Vagina (tissue), 2 donors: ENCODE results near the gene SLF2. TPM values are rescaled to one million over a fixed set of nuclear protein-coding genes. Genes with fewer than 3 reads are reported as not detected.

Experiments used
- DNase-seq, 2 donors: peaks; one replicate each; pipeline ENCODE4 v3.0.0-alpha.2; 2017; ENCODE audit errors: extremely low spot score in 2 of 2
- H3K27ac ChIP-seq: fragments of 200-600 bp; sonication (generic); one replicate; pipeline ENCODE4 v1.5.1; 2019
- H3K27me3 ChIP-seq: fragments of 200-600 bp; sonication (generic); one replicate; pipeline ENCODE4 v1.5.1; 2019
- H3K36me3 ChIP-seq, 2 donors: fragments of 200-600 bp; sonication (generic); one replicate each; pipeline ENCODE4 v1.5.1; 2017 to 2019
- H3K4me1 ChIP-seq: fragments of 200-600 bp; sonication (generic); one replicate; pipeline ENCODE4 v1.5.1; 2019
- H3K4me3 ChIP-seq, 2 donors: fragments of 200-600 bp; sonication (generic); 1 replicate in 1 of 2; 2 replicates in 1 of 2; pipeline ENCODE4 v1.5.1; 2016 to 2019
- H3K9me3 ChIP-seq: fragments of 200-600 bp; sonication (generic); one replicate; pipeline ENCODE4 v1.5.1; 2019
- POLR2A ChIP-seq, 2 donors: fragments of 450-650 bp; IDR thresholded peaks; one replicate each; pipeline ENCODE4 v1.6.1; 2017; ENCODE audit warnings: antibody characterized with exemption in 2 of 2, mild to moderate bottlenecking in 2 of 2, moderate library complexity in 2 of 2
- POLR2AphosphoS5 ChIP-seq, 2 donors: sonication (generic); formaldehyde crosslinking; IDR thresholded peaks; one replicate each; pipeline ENCODE4 v1.9.0; 2017; ENCODE audit warnings: antibody characterized with exemption in 2 of 2, mild to moderate bottlenecking in 2 of 2, low read depth in 1 of 2; ENCODE audit not compliant: insufficient read depth in 1 of 2
- intact Hi-C: fragments of 100-400 bp; cut with DNase I; formaldehyde crosslinking; loops from one replicate; pipeline ENCODE4 v1.15.1; 2023
- total RNA-seq: library from RNA; depleted of rRNA; stranded (reverse); fragments of >200 nt; gene quantifications from one replicate; pipeline ENCODE4 v1.2.3, GENCODE V29; 2016
- TF ChIP-seq, protein P1 (sequence below), 3 experiments: fragments of 450-650 bp in 2 of 3; fragments of 200-600 bp in 1 of 3; sonication (generic) in 1 of 3; IDR thresholded peaks; one replicate each; pipeline ENCODE4 v1.5.1; 2017 to 2019; ENCODE audit warnings: antibody characterized with exemption in 3 of 3, mild to moderate bottlenecking in 2 of 3, moderate library complexity in 2 of 3

Gene SLF2
- total RNA-seq, 1 donor from 2014 or later = 26.8 TPM

DNA sequence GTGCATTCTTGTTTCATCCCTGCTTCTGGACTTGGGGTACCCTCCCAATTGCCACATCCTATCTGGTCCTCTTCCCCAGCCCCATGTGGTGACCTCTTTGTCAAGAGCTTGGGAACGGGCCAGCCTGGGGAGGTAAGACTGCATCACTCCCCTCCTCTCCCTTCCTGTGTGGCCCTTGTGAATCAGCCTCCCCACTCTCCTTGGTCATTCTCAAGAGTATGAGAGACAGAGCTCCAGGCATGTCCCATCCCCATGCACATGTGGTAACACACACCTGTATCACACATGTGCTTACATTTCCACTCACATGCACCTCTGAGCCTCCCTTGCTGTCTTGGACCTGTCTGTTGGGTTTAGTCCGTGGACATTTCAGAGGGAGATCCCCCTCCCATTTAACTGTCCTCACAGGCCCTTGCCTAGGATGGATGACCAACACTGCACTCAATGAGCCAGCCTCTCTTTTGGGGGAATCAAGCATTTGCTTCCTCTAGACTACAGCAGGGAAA is 72.0 kb downstream of the SLF2 start:
- Histone ChIP-seq H3K9me3 (no peaks in the 10 kb centered on the region), H3K27me3 (no peaks in the 10 kb centered on the region), H3K4me3 (no peak overlapping the region), H3K27ac (no peak overlapping the region), H3K4me1 (peaks cover 37% of the 10 kb centered on the region), H3K36me3 (peaks cover 0 to 16% of the 10 kb centered on the region in 2 donors)
- no peak for DNase-seq
- TF ChIP-seq POLR2A (IDR thresholded peaks at IDR 0.05) (no peak), POLR2AphosphoS5 (IDR thresholded peaks at IDR 0.05; ENCODE audit: insufficient read depth in 1 of 2, low read depth in 1 of 2) (no peak)
- TF ChIP-seq, protein P1, sequence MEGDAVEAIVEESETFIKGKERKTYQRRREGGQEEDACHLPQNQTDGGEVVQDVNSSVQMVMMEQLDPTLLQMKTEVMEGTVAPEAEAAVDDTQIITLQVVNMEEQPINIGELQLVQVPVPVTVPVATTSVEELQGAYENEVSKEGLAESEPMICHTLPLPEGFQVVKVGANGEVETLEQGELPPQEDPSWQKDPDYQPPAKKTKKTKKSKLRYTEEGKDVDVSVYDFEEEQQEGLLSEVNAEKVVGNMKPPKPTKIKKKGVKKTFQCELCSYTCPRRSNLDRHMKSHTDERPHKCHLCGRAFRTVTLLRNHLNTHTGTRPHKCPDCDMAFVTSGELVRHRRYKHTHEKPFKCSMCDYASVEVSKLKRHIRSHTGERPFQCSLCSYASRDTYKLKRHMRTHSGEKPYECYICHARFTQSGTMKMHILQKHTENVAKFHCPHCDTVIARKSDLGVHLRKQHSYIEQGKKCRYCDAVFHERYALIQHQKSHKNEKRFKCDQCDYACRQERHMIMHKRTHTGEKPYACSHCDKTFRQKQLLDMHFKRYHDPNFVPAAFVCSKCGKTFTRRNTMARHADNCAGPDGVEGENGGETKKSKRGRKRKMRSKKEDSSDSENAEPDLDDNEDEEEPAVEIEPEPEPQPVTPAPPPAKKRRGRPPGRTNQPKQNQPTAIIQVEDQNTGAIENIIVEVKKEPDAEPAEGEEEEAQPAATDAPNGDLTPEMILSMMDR (IDR thresholded peaks at IDR 0.05) = no peak
- intact Hi-C loops = no loop called here

DNA sequence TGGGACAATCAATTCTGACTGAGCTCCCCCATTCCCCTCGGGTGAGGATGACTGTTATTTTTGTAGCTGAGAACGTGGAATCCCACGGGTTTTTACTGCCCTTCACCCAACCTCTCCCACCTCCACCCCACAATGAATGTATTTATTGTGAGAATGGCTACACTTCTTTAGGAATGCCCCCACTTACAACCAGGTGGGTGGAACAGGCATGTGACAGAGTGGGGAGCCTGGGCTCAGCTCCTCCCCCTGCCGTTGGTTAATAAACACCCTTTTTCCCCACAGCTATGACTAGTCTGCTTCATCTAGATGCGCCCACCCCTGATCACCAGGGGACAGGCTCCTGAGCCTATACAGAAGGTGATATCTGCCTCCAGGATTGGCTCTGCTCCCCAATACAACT is 72.6 kb downstream of the SLF2 start:
- no peak for DNase-seq
- H3K9me3 ChIP-seq = no peaks in the 10 kb centered on the region
- H3K4me1 ChIP-seq = peaks cover 41% of the 10 kb centered on the region
- H3K27me3 ChIP-seq = no peaks in the 10 kb centered on the region
- H3K36me3 ChIP-seq = peaks cover 0 to 22% of the 10 kb centered on the region in 2 donors
- intact Hi-C loops = no loop called here
- no peak overlapping the region for H3K27ac ChIP-seq
- TF ChIP-seq POLR2A (IDR thresholded peaks at IDR 0.05) = no peak
- TF ChIP-seq, protein P1 (IDR thresholded peaks at IDR 0.05) = no peak
- TF ChIP-seq POLR2AphosphoS5 (IDR thresholded peaks at IDR 0.05; ENCODE audit: insufficient read depth in 1 of 2, low read depth in 1 of 2) = no peak
- no peak overlapping the region for H3K4me3 ChIP-seq

DNA sequence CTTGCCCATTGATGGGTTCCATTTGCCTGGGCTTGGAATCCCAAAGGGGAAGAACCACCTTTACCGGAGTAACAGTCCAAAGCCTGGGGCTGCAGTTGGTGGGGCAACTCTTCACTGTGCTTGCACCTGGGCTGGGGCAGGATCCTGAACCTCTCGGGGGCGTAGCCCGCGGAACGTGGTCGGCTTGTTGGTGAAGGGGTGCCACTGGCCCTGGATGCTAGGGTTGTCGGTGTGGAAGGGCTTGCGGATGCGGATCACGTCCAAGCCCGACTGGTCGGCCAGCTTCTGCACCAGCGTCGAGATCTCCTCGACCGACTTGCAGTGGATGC is 73.8 kb downstream of the SLF2 start:
- H3K27ac ChIP-seq = peak overlapping the region; percentile 85
- H3K27me3 ChIP-seq = no peaks in the 10 kb centered on the region
- no peaks in the 10 kb centered on the region for H3K9me3 ChIP-seq
- TF ChIP-seq POLR2A (IDR thresholded peaks at IDR 0.05) (no peak), POLR2AphosphoS5 (IDR thresholded peaks at IDR 0.05; ENCODE audit: insufficient read depth in 1 of 2, low read depth in 1 of 2) (no peak)
- TF ChIP-seq, protein P1 (IDR thresholded peaks at IDR 0.05) = no peak
- intact Hi-C loops = no loop called here
- DNase-seq = no peak
- H3K4me1 ChIP-seq = peaks cover 41% of the 10 kb centered on the region
- H3K36me3 ChIP-seq = peaks cover 0 to 34% of the 10 kb centered on the region in 2 donors
- peak overlapping the region; percentile 92 to 99 for H3K4me3 ChIP-seq

DNA sequence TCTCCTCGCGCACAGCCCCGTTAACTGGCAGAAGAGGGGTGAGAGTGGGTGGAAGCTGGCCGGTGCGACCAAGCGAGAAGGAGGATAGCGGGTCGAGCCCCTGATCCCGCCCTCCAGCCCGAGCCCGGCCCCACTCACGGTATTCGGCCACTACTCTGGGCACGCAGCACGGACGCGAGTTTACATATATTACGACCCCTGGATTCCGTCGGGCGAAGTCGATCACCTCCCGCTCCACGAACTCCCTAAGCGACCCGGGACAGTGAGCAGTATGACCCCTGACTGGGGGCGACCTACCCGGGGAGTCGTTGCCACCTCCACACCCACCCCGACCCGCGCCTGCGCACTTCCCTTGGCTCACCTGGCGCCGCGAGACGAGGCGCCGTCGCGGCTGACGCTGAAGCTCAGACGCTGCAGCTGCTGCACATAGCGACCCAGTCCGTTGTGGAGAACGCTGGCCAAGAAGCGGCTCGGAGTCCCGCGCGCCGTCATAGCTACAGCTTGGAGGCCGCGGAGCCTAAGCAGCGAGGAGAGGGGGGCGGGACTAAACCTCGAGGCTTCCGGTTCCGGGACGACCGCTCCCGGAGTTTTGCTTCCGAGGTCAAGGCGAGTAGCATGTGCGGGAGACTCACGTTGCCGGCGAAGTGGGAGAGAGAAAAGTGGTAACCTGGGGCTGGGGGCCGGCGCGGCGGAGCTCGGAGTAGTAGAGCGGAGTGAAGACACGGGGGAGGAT is 74.4 kb downstream of the SLF2 start, which contains the start of the genes MRPL43 and TWNK:
TSS of gene MRPL43 (minus strand) at position 546 of the 733 bp plus-strand sequence. CDS start at position 492, 54 bp downstream.
TSS of gene TWNK (plus strand) at position 592 of the 733 bp plus-strand sequence. CDS start 668 bp downstream, outside the sequence.
- Histone ChIP-seq H3K27me3 (no peaks in the 10 kb centered on the region), H3K4me3 (peak within 1 kb of the TSS; percentile 92 to 99), H3K4me1 (peaks cover 41% of the 10 kb centered on the region), H3K27ac (peak within 1 kb of the TSS; percentile 85), H3K9me3 (no peaks in the 10 kb centered on the region), H3K36me3 (peaks cover 0 to 34% of the 10 kb centered on the region in 2 donors)
- intact Hi-C loops = no loop called here
- DNase-seq = no peak
- TF ChIP-seq POLR2AphosphoS5 (IDR thresholded peaks at IDR 0.05; ENCODE audit: insufficient read depth in 1 of 2, low read depth in 1 of 2) = peak; percentile 84 to 89
- TF ChIP-seq, protein P1 (IDR thresholded peaks at IDR 0.05) = no peak

DNA sequence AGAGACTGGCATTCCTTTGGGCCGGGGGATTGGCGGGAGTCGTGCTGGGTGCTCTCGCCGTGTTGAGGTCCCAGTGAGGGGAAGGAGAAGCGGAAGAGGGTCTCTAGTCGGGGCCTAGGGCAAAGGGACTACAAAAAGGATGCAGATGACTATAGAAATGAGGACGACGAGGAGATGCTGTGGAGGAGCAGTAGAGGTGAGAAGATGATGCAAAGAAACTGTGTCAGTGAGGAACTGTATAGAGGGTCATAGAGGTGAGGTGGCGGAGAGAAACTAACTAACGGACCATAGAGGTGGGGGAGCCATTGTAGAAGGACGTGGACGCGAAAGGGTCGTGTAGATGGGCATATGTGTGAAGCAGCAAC is 74.9 kb downstream of the SLF2 start:
- DNase-seq = no peak
- H3K36me3 ChIP-seq = peaks cover 0 to 34% of the 10 kb centered on the region in 2 donors
- no peaks in the 10 kb centered on the region for H3K9me3 ChIP-seq
- no peak for TF ChIP-seq POLR2A (IDR thresholded peaks at IDR 0.05)
- TF ChIP-seq POLR2AphosphoS5 (IDR thresholded peaks at IDR 0.05; ENCODE audit: insufficient read depth in 1 of 2, low read depth in 1 of 2) = no peak
- TF ChIP-seq, protein P1 (IDR thresholded peaks at IDR 0.05) = no peak
- H3K4me3 ChIP-seq = peak overlapping the region; percentile 92 to 99
- no peaks in the 10 kb centered on the region for H3K27me3 ChIP-seq
- intact Hi-C loops = no loop called here
- H3K4me1 ChIP-seq = peaks cover 41% of the 10 kb centered on the region
- H3K27ac ChIP-seq = peak overlapping the region; percentile 85
